ENCODE results near the gene TUT1.
"Not testable (repeated sequence)": the region's sequence is repeated elsewhere in the genome, so short reads cannot be mapped to it uniquely, and the experiment has no call there.

TUT1 gene, protein sequence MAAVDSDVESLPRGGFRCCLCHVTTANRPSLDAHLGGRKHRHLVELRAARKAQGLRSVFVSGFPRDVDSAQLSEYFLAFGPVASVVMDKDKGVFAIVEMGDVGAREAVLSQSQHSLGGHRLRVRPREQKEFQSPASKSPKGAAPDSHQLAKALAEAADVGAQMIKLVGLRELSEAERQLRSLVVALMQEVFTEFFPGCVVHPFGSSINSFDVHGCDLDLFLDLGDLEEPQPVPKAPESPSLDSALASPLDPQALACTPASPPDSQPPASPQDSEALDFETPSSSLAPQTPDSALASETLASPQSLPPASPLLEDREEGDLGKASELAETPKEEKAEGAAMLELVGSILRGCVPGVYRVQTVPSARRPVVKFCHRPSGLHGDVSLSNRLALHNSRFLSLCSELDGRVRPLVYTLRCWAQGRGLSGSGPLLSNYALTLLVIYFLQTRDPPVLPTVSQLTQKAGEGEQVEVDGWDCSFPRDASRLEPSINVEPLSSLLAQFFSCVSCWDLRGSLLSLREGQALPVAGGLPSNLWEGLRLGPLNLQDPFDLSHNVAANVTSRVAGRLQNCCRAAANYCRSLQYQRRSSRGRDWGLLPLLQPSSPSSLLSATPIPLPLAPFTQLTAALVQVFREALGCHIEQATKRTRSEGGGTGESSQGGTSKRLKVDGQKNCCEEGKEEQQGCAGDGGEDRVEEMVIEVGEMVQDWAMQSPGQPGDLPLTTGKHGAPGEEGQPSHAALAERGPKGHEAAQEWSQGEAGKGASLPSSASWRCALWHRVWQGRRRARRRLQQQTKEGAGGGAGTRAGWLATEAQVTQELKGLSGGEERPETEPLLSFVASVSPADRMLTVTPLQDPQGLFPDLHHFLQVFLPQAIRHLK

DNA sequence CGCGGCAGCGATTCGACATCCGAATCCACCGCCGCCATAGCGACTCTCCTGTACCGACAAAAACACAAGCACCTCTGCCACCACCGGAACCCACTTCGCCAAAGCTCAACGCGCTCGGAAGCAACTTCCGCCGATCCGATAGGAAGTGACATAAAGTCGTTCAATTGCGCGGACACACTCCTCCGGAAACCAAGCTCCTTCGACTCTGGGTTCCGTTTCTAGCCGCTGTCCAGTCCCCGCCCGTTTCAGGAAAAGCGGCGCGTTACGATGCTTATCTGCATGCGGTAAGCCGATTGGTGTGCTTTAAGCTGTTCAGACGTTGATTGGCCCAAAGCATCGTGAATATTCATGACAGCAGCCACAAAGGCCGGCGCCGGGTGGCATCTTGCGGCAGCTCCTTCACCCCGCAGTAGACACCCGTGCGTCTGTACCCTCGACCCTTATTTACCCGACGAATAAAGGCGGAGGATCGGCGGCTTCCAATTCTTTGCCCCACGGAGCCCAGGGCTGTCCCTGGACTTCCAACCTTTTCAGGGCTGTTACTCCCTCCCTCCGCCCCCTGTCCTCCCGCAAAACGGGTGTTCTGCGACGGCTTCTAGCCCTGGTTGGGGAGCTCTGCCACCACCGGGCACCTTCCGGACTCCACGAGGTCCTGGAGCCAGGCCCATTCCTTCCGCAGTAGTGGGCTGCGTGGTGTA is at the start of gene TUT1:
TUT1 (minus strand) TSS at position 76 of the 698 bp plus-strand sequence; CDS start at position 38, 38 bp downstream.
- peak; percentile 89 for FAIRE-seq

DNA sequence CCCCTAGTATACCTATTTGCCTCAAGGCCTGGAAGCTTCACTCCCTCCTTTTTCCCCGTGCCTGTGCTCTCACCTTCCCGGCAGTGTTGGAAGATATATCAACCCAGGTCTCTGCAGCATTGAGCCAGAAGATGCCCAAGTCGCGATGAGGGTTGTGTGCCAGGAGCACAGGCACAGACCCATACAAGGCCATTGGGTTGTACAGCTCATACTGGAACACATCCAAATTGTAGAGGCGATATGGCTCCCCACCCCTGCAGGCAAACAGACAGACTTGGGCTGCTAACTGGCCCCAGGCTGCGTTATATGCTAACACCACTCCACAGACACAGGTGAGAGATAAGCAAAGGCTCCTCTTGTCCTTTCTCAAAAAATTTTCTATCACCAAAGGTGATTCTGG is 41.2 kb upstream of the TUT1 start:
- no peak for FAIRE-seq

More for the DNA sequence above, at the start of gene TUT1:
- DNase-seq (ENCODE audit: low spot score): peak; percentile 96

DNA sequence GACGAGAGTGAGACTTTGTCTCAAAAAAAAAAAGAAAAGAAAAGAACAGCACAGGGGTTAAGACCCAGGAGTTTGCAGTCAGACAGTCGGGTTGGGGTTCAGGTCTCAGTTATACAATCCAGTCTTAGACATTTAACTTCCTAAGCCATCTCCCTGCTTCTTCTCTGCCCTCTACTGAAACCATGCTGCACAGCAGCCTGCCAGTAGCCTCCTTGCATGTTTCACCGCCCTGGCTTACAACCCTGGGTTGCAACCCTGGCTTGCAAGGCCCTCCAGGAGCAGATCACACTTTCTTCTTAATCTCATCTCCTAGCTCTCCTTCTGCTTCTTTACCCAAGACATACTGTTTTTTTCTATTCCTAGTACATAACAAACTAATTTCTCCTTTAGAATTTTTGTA is 36.4 kb upstream of the TUT1 start:
- DNase-seq (ENCODE audit: low spot score) (no peak), FAIRE-seq (no peak)

More for the DNA sequence above, 41.2 kb upstream of the TUT1 start:
- DNase-seq (ENCODE audit: low spot score): no peak

DNA sequence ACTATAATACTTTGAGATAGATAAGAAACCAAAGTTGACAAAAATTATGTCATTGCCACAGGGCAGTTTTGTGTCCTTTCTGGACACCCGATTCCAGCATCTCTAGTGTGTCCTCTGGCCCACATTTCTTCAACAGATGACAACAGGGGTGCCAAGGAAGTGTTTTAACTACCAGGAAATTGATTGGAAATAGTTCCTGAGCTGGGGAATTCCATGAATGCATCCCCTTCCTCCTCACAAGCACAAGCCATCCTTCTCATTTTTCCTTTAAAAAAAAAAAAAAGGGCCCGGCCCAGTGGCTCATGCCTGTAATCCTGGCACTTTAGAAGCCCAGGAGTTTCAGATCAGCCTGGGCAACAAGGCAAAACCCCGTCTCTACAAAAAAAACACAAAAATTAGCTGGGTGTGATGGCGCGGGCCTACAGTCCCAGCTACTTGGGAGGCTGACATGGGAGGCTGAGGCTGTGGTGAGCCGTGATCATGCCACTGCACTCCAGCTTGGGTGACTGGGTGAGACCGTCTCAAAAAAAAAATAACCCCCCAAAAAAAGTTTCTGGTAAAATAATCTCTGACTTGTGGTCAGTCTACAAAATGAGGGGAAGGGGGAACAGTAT is 31.3 kb upstream of the TUT1 start:
- FAIRE-seq (no peak), DNase-seq (ENCODE audit: low spot score) (no peak)

DNA sequence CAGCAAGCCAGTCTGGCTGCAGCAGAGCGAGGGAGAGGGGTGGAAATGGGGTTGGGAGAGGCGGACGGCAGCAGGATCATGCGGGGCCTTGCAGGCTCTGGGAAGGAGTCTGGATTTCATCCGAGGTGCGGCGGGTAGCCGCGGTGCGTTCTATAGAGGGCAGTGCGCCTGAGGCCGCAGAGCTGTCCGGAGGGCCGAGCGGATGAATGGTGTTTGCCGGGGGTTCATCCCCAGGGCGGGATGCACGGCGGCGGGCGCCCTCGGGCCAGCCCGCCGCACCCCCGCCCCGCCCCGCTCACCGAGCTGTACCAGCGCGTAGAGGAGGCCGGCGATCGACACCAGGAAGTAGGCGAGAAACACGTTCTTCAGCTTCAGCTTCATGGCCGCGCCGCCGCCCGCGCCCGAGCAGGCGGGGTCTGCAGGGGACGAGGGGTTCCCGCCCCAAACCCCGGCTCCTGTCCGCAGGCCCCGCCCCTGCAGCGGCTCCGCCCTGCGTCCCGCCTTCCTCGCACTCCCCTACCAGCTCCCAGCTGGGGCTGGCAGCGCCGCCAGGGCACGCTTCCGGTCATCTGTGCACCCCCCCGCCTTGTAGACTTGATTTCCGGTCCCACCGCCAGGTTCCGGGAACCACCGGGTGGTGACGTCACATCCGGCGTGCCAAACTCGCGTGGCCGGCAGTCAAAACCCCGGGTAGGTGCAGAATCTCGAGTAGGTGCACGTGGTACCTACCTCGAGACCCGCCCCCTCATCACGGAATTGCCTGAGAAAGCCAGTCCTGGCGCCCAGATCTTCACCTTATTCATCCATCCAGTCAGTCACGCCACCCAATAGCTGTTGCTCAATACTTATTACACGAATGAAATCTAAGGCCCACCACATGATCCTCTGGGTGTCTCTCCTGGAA is 30.5 kb upstream of the TUT1 start, which contains the start of gene B3GAT3:
B3GAT3 (minus strand) TSS at position 420 of the 904 bp plus-strand sequence; CDS start at position 381, 39 bp downstream.
- peak; percentile 40 for FAIRE-seq
- peak; percentile 95 for DNase-seq (ENCODE audit: low spot score)

DNA sequence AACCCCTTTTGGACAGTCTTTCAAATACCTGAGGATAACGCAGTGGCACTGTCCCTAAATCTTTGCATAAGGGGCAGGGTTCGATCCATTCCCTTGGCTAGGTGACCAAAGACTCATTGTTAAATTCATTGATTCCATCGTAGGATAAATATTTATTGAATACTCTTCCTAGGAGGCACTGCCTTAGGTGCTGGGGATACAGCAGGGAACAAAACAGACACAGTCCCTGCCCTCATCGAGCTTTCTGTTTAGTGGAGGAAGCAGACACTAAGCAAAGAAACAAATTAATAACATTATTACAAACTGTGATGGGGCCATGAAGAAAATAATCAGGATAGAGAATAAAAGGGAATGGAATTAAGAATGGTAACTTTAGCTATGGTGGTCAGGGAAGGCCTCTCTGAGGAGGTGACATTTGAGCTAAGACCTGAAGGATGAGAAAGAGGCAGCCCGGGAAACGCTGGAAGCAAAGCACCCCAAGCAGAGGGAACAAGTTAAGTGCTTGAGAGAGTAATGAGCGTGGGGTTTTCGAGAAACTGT is 29.8 kb upstream of the TUT1 start:
- no peak for FAIRE-seq
- DNase-seq (ENCODE audit: low spot score): no peak

DNA sequence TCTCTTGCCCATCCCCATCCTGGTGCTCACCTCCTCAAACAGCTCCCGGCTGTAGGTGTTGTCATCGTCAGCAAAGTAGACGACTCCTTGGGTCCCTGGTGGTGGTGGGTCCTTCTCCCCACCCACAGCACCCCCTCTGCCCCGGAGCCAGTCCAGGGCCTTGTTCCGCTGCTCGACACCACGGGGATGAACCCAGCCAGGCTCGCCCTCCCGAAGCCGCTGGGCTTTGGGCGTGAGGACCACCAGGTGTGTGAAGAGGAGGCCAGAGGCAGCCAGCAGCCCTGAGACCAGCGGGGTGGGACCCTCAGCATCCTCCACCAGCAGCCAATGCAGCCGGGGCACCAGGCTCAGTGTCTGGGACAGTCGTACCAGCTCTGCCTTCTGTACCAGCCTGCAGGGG is 25.6 kb upstream of the TUT1 start:
- not testable (repeated sequence) for DNase-seq (ENCODE audit: low spot score); FAIRE-seq

DNA sequence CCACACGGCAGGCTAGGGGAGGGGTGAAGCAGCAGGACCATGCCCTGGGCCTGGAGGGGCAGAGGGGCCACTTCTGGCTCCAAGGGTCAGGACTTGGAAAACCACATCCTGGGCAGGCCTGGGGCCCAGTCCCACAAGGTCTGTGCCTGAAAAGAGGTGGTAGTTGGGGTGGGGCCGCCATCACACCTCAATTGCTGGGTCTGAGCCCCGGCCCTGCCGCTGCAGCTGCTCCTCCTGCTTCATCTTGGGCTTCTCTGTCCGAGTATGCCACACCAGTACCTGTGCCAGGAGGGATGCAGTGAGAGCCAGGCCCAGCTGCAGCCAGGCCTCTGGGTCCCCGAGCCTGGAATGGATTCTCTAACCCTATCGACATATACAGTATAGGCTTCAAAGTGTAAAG is 24.2 kb upstream of the TUT1 start:
- DNase-seq (ENCODE audit: low spot score) (no peak), FAIRE-seq (no peak)

DNA sequence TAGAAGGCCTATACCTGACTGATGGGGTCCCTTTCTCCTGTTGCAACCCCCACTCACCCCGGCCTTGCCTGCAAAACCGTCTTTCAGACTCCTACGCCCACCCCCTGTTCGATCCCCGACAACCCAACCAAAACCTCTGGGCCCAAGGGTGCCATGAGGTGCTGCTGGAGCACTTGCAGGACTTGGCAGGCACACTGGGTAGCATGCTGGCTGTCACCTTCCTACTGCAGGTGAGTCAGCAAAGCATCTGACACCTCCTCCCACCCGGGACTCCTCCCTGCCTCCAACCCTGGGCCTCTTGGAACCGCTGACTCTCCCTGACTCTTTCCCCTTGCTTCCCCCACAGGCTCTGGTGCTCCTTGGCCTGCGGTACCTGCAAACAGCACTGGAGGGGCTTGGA is 23.0 kb upstream of the TUT1 start:
- DNase-seq (ENCODE audit: low spot score) (peak; percentile 31), FAIRE-seq (no peak)

DNA sequence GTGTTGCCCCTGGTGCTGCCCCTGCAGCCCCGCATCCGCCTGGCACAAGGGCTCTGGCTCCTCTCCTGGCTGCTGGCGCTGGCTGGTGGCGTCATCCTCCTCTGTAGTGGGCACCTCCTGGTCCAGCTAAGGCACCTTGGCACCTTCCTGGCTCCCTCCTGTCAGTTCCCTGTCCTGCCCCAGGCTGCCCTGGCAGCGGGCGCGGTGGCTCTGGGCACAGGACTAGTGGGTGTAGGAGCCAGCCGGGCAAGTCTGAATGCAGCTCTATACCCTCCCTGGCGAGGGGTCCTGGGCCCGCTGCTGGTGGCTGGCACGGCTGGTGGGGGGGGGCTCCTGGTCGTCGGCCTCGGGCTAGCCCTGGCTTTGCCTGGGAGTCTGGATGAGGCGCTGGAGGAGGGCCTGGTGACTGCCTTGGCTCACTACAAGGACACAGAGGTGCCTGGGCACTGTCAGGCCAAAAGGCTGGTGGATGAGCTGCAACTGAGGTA is 22.0 kb upstream of the TUT1 start:
- DNase-seq (ENCODE audit: low spot score) (no peak), FAIRE-seq (no peak)

DNA sequence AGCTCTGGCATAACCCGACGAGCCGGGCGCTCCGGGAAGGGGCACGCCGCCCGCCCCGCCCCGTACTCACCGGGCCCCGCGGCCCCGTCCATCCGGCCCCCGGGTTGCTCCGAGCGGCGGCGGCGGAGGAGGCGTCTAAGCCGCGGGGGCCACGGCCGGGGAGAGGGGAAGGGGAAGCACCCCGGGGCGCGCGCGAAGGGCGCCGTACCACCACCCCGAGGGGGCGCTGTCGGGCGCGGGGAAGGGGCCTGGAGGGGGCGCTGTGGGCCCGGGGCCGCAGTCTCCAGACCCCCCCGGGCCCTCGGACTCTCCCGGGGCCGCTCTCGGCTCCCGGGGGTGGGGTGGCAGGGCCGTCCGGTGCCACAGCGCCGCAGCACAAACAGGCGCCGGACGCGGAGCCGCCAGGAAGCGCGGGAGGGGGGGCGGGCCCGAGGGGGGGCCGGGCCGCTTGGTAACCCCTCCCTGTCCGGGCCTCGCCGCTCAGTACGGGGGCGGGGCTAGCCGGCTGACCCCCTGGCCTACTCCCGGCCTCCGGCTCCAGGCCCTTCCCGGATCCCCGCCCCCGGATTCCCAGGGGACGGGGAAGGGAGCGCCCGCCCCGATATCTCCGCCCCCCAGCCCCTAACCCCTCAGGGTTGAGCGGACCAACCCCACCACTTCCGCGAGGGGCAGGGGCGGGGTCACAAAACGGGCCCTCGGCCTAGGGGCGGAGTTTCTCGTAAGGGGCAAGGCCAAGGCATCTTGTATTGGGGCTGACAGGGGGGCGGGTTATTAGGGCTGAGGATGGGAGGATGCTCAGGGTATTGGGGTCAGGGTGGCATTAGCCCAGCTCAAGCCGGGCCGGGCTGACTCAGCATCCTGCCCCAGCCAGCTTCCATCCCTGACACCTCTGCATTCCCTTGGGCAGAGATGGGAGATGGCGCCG is 21.3 kb upstream of the TUT1 start, which contains the start of the genes EML3 and ROM1:
EML3 (minus strand) TSS at position 410 of the 925 bp plus-strand sequence; CDS start at position 92, 318 bp downstream.
ROM1 (plus strand) TSS at position 892 of the 925 bp plus-strand sequence; CDS start at position 917, 25 bp downstream.
- FAIRE-seq: no peak

DNA sequence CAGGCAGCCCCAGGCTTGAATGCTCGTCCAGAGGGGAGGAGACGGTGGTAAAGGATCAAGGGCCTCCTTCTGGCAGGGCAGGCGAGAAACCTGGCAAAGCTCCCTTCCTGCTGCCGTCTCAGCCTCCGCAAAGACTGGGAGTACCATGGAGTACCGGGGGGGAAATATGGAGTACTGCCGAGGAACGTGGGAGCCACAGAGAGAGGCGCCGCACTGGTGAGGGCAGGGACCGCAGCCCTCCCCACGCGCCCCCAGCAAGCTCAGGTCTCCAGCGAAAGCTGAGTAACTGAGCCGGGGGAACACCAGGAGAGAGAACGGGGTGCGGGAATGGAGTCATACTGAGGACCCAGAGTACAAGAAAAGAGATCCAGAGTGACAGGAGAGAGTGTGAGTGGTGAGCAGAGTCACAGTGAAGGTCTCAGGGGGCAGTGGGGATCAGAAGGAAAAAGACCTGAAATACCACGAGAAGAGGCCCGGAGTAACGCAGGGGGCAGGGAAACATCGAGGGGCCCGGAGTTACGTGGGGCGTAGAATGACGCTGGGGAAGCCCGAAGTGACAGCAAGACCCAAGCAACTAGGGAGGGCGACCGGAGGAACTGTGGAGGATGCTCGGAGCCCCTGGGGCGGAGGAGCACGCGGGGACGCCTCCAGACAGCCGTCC is 20.5 kb upstream of the TUT1 start:
- DNase-seq (ENCODE audit: low spot score) (peak; percentile 14), FAIRE-seq (no peak)

More for the DNA sequence above, 21.3 kb upstream of the TUT1 start, which contains the start of the genes EML3 and ROM1:
- peak; percentile 61 for DNase-seq (ENCODE audit: low spot score)

DNA sequence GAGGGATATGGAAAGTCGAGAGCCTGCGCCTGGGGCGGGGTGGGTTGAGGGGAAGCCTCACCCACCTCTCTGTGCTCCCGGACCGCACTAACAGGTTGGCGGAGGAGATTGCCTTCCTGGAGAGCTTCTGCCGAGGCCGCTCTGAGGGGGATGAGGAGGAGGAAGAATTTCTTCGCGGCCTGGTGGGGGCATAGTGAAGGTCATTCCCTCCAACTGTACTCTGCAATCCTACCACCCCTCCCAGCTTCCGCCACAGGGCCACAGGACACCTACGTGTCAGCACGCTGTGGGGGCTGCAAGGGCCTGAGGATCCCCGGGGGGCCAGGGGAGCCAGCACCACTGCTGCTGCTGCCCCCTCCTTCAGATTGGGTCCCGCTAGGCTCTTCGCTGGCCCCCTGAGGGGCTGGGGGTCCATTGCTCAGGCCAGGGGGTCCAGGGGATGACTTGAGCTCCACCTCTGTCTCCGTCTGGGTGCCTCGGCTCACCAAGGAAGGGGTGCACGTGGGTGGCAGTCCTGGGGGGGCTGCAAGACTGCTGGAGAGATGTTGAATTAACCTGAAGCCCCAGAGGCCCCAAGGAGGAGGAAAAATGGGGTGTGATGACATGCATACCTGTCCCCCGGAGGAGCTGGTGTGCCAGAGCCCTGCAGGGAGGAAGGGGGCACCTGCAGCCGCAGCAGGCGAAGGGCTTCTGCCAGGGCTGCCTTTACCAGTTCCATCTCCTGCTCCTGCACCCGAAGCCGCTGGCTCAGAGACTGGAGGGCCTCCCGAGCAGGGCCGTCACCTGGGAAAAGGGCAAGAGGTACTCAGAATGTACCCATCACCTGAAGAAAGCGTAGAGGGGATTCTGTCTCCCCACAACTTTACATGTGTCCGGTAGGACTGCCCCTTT is 19.7 kb upstream of the TUT1 start:
- FAIRE-seq (no peak), DNase-seq (ENCODE audit: low spot score) (no peak)

DNA sequence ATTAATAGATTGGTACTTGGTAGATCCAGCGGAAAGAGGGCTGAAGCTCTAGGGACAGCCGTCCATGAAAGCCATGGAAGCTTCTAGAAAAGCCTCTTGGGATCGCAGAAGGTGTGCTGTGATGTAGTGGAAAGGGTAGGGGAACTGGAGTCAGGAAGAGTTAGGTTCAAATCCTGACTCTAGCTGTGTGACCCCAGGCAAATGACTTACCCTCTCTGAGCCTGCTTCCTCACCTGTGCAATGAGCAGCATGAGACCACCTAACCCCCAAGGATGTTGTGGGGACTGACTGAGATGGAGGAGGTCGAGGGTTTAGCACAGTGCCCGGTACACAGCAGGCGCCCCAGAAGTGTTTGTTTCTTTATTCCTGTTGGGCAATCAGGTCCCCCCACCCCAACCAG is 19.1 kb upstream of the TUT1 start:
- no peak for DNase-seq (ENCODE audit: low spot score)
- no peak for FAIRE-seq

DNA sequence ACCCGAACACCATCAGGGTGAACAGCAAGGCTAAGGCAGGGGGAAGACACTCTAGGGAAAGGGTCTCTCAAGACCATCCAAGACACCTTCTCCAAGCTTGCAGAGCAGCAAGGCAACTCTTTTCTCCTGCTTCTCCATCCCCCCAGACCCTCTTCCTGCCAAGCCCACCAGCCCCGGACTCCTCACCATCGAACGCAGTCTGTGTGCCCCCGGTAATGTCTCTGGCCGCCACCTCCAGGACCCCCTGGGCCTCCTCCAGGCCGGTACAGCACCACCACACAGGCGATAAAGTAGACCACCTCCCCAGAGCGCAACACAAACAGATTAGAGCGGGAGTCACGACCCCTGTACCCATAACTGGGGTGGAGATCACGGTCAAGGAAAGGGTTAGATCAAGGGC is 17.5 kb upstream of the TUT1 start:
- DNase-seq (ENCODE audit: low spot score): no peak
- no peak for FAIRE-seq

DNA sequence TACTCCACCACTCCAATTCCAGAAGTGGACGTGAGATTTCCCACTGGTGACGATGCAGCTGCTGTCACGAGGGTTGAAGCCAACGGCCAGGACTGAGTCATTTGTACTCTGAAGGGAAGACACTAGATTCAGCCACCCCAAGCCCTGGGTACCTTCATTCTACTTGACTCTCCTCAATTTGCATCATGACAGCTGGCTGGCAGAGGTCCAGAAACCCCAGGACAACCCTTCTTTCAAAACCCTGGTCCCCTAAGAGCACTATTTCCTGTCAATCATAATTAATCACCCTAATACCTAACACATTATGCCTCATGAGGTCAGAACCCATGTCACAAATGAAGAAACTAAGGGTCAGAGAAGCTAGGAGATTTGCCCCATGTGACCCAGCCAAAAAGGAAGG is 16.4 kb upstream of the TUT1 start:
- DNase-seq (ENCODE audit: low spot score): no peak
- FAIRE-seq: no peak

DNA sequence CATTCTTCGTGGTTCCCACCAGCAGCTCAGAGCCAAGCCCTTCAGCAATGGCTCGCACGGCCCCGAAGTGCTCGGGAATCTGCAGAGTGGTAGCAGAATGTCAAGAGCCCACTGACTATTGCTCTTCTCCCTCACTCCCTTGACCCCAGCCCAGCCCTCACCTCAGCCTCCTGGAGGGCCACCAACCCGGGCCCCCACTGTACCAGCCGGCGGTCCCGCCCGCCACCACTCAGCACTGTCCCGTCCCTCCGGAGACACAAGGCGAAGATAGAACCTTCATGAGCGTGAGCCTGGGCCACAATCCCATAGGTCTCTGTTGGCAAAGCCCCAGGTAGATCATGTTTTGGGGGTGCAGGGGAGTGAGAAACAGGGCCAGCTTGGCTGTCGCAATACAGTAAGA is 14.6 kb upstream of the TUT1 start:
- no peak for DNase-seq (ENCODE audit: low spot score)
- no peak for FAIRE-seq

Data from RCC 7860 (cell line).